ENCODE results near the gene LRRC43. TPM values are rescaled to one million over a fixed set of nuclear protein-coding genes. Genes with fewer than 3 reads are reported as not detected.

LRRC43 gene, protein sequence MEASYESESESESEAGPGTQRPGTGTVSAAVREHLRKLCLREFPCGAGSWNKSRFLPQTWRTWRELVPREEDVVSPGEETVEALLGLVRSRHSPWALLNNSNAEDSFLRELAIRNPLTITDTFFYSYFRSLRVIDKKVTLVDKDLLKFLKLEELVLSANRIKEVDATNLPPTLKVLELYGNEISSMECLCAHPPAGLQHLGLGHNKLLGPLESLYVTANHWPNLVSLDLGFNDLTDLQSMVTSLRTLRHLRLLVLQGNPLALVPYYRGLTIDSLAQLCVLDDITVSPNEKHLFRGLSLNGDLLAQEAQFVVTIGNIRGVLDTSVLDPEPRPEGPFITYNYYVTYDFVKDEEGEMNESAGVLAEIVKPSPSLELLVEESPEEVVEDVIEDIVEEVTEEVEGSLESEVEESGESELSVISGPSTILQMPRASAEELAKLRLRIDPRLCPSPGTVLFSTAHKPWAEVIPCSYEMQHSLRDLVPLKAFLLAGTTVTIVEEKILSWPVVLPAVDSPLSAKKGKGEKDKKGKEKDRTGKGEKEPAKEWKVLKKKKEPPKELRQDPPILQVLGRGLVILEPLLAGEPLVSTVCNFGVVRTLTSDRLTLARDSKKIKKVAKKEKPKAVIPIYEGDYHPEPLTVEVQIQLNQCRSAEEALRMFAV
- not detected for polyA plus RNA-seq (2012; ENCODE audit: missing spikeins)

DNA sequence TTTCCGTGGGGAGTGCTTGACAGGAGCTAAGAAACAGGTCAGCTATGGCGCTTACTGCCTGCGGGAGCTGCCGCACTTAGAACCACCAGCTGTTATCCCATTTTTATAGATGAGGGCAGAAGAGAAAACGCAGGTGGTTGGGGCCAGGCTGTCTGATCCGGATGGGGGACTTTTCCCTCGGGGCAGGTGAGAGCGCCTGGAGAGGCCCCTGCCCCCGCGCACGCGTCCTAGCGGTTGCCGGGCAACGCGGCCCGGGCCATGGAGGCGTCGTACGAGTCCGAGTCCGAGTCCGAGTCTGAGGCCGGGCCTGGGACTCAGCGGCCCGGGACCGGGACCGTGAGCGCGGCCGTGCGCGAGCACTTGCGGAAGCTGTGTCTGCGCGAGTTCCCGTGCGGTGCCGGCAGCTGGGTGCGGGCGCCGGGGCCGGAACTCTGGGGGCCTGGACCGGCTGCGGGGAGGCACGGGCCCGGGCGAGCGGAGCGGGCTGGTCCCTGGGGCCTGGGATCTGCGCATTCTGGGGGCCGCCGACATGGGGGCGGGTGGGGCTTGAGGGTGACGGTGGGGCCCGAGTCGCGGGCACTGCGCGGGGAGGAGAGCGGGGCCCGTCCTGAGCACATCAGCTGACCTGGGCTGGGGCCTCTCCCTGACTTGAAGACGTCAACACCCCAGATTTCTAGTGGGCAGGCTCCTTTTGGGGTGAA lies at the start of gene LRRC43:
TSS of gene LRRC43 (plus strand) at position 237 of the 701 bp plus-strand sequence. CDS start at position 259, 22 bp downstream.
- DNase-seq (ENCODE audit: insufficient read length) (no peak), FAIRE-seq (no peak)
- TF ChIP-seq TAF1 (IDR thresholded peaks at IDR 0.05; ENCODE audit: borderline replicate concordance, low read depth, low read length) (no peak), POLR2A (IDR thresholded peaks at IDR 0.05; ENCODE audit: low read depth, low read length) (no peak), POLR2AphosphoS5 (IDR thresholded peaks at IDR 0.05; ENCODE audit: low read depth, low read length) (no peak)

DNA sequence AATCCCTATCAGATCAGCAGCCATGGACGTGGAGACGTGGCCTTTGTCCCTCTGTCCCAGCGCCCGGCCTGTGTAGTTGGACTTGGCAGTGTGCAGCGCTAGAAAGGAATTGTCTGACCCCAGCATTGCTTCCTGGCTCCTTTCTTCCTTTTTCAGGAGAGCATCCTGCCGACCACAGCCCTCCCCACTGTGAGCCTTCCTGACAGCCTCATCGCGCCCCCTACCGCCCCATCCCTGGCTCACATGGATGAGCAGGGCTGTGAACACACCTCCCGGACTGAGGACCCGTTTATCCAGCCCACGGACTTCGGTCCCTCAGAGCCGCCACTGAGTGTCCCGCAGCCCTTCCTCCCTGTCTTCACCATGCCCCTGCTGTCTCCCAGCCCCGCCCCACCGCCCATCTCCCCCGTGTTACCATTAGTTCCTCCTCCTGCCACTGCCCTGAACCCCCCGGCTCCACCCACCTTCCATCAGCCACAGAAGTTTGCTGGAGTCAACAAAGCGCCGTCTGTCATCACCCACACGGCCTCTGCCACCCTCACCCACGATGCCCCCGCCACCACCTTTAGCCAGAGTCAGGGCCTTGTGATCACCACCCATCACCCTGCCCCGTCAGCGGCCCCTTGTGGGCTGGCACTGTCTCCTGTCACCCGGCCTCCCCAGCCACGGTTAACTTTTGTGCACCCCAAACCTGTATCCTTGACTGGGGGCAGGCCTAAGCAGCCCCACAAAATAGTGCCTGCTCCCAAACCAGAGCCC lies 49.6 kb upstream of the LRRC43 start:
- no peak for FAIRE-seq

DNA sequence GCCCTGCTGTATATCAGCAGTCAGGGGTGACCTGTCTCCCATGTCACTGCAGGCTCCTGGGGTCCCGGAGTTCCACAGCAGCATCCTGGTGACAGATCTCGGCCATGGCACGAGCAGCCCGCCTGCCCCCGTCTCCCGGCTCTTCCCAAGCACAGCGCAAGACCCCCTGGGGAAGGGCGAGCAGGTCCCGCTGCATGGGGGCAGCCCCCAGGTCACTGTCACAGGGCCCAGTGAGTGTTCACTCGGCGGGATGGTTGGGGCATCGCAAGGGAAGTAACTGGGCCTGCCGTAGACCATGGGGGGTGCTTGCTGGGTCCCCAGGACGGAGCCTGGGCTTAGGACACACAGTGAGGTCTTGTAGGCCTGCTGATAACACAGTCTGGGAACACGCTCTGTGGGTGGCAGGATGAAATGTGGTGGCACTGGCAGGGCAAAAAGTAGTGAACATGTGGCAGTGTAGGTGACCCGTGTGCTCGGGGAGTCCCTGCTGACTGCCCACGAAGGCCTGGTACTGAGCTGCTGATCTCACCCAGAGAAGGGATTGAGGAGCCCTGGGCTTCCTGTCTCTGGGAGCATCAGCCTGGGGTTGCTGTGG lies 47.4 kb upstream of the LRRC43 start:
- no peak for TF ChIP-seq TAF1 (IDR thresholded peaks at IDR 0.05; ENCODE audit: borderline replicate concordance, low read depth, low read length)
- no peak for TF ChIP-seq POLR2AphosphoS5 (IDR thresholded peaks at IDR 0.05; ENCODE audit: low read depth, low read length)
- TF ChIP-seq POLR2A (IDR thresholded peaks at IDR 0.05; ENCODE audit: low read depth, low read length), result no peak
- DNase-seq (ENCODE audit: insufficient read length) (no peak), FAIRE-seq (no peak)

More for the DNA sequence above, 49.6 kb upstream of the LRRC43 start:
- DNase-seq (ENCODE audit: insufficient read length), result no peak
- TF ChIP-seq TAF1 (IDR thresholded peaks at IDR 0.05; ENCODE audit: borderline replicate concordance, low read depth, low read length) (no peak), POLR2A (IDR thresholded peaks at IDR 0.05; ENCODE audit: low read depth, low read length) (no peak), POLR2AphosphoS5 (IDR thresholded peaks at IDR 0.05; ENCODE audit: low read depth, low read length) (no peak)

DNA sequence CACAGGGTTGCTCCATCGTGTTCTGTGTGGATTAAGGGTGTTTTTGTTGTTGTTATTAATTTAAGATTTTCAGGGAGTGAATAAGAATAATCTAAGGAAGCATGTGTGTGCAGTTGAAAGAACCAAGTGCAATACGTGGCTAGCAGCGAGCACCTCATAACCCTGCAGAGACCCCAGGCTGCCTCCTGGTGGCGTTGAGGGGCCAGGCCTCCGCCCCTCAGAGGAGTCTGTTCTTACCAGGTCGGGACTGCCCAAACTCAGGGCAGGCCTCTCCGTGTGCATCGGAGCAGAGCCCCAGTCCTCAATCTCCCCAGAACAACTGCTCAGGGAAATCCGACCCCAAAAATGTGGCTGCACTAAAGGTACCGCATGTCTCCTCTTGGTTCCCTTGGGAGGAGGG lies 45.7 kb upstream of the LRRC43 start:
- DNase-seq (ENCODE audit: insufficient read length) (no peak), FAIRE-seq (no peak)
- TF ChIP-seq TAF1 (IDR thresholded peaks at IDR 0.05; ENCODE audit: borderline replicate concordance, low read depth, low read length) (no peak), POLR2AphosphoS5 (IDR thresholded peaks at IDR 0.05; ENCODE audit: low read depth, low read length) (no peak), POLR2A (IDR thresholded peaks at IDR 0.05; ENCODE audit: low read depth, low read length) (no peak)

DNA sequence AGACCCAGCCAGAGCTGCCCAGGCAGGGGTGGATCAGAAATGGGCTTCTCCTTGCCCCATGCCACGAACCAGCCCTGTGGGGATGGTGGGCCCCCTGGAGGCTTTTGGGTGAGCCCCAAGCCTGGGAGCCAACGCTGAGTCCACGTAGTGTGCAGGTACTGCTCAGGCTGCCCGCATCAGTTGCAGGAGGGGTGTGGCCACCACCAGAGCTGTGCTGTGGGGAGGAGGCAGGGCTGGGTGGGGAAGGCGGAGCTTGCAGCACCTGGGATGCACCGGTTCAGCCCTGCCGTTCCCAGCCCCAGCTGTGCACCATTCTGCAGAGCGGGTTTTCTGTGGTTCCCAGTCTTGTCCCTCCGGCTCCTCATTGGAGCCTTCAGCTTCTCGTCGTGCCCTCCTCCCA lies 45.2 kb upstream of the LRRC43 start:
- FAIRE-seq (no peak), DNase-seq (ENCODE audit: insufficient read length) (no peak)
- TF ChIP-seq POLR2A (IDR thresholded peaks at IDR 0.05; ENCODE audit: low read depth, low read length) (no peak), POLR2AphosphoS5 (IDR thresholded peaks at IDR 0.05; ENCODE audit: low read depth, low read length) (no peak), TAF1 (IDR thresholded peaks at IDR 0.05; ENCODE audit: borderline replicate concordance, low read depth, low read length) (no peak)

DNA sequence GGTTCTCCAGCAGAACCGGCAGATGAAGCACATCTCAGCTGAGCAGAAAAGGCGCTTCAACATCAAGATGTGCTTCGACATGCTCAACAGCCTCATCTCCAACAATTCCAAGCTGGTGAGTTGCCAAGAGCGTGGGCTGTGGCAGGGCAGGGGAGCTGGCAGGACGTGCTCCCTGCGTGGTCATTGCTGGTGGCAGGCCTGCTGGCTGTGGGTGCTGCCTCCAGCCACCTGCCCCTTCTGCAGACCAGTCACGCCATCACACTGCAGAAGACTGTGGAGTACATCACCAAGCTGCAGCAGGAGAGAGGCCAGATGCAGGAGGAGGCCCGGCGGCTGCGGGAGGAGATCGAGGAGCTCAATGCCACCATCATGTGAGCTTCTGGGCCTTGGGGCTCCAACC lies 44.7 kb upstream of the LRRC43 start:
- TF ChIP-seq TAF1 (IDR thresholded peaks at IDR 0.05; ENCODE audit: borderline replicate concordance, low read depth, low read length) (no peak), POLR2A (IDR thresholded peaks at IDR 0.05; ENCODE audit: low read depth, low read length) (no peak), POLR2AphosphoS5 (IDR thresholded peaks at IDR 0.05; ENCODE audit: low read depth, low read length) (no peak)
- FAIRE-seq (no peak), DNase-seq (ENCODE audit: insufficient read length) (no peak)

DNA sequence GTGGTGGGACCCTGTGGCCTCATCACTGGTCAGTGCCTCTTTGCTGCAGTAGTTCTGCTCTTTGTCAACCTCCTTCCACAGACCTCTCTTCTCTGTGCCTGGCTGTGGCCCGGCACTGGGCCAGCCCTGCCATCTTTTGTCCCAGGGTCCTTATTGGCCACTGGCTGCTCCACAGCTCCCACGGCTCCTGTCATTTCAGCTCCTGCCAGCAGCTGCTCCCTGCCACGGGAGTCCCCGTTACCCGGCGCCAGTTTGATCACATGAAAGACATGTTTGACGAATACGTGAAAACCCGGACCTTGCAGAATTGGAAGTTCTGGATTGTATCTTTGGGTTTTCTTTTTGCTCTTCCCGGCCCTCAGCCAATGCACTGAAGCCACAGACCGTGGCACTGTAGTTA lies 44.3 kb upstream of the LRRC43 start:
- no peak for FAIRE-seq
- TF ChIP-seq TAF1 (IDR thresholded peaks at IDR 0.05; ENCODE audit: borderline replicate concordance, low read depth, low read length) (no peak), POLR2A (IDR thresholded peaks at IDR 0.05; ENCODE audit: low read depth, low read length) (no peak), POLR2AphosphoS5 (IDR thresholded peaks at IDR 0.05; ENCODE audit: low read depth, low read length) (no peak)
- DNase-seq (ENCODE audit: insufficient read length), result no peak

DNA sequence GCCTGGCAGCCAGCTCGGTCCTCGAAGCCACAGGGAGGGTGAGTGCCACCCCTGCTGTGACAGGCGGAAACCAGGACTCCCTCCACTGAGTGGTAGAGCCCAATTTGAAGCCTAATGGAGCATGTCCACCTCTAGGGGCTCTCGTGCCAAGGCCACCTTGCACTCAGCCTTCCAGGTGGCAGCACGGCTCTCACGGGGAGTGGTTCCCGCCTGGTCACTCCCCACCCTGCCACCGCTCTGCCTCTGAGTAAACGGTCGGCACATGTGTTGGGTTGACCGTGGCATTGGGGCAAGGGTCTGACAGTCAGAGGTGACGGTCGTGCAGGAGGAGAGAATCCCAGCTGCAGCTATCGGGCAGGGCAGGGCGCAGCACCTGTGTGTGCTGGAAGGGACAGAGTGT lies 43.7 kb upstream of the LRRC43 start:
- DNase-seq (ENCODE audit: insufficient read length) (no peak), FAIRE-seq (no peak)
- TF ChIP-seq TAF1 (IDR thresholded peaks at IDR 0.05; ENCODE audit: borderline replicate concordance, low read depth, low read length) (no peak), POLR2AphosphoS5 (IDR thresholded peaks at IDR 0.05; ENCODE audit: low read depth, low read length) (no peak), POLR2A (IDR thresholded peaks at IDR 0.05; ENCODE audit: low read depth, low read length) (no peak)

DNA sequence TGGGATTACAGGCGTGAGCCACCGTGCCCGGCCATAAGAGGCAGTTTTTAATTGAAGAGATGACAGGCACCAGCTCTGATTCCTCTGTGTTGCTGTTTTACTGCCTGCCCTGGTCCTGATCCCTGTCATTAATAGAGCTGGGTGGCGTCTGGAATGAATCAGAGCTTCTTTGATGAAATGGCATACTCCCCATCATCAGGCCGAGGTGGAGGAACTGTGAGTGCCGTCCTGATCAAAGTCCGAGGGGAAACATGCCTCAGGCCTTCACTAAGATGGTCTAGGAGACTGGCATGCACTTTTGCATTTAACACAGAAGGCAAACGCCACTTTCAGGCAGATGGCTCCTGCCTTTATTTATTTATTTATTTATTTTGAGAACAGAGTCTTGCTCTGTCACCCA lies 43.0 kb upstream of the LRRC43 start:
- DNase-seq (ENCODE audit: insufficient read length), result no peak
- no peak for FAIRE-seq
- TF ChIP-seq TAF1 (IDR thresholded peaks at IDR 0.05; ENCODE audit: borderline replicate concordance, low read depth, low read length) (no peak), POLR2A (IDR thresholded peaks at IDR 0.05; ENCODE audit: low read depth, low read length) (no peak), POLR2AphosphoS5 (IDR thresholded peaks at IDR 0.05; ENCODE audit: low read depth, low read length) (no peak)

DNA sequence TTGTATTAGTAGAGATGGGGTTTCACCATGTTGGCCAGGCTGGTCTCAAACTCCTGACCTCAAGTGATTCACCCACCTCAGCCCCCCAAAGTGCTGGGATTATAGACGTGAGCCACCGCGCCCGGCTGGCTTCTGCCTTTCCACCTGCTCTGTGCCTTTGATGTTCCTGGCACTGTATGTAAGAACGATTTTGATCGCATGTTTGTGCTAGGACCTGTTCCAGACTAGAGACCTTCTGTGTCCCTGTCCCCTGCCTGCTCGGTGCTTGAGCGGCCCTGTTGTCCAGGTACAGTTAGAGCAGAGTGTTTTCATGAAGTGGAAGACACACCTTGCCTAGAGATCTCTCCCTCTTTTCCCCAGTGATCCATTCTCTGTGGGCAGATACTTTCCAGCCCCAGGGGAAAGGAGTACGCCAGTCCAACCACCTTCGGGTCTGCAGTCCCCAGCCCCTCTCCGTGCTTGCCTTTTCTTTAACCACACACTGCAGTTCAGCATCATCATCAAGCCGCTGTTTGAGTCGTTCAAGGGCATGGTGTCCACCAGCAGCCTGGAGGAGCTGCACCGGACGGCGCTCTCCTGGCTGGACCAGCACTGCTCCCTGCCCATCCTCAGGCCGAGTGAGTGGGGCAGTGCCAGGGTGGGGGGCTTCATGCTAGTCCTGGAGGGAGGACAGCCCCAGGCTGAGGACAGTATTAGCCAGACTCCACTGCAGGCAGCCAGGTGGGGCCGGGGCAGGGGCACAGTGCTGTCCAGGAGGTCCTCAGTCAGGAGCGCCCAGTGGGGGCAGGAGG lies 42.3 kb upstream of the LRRC43 start:
- DNase-seq (ENCODE audit: insufficient read length) (no peak), FAIRE-seq (no peak)
- TF ChIP-seq TAF1 (IDR thresholded peaks at IDR 0.05; ENCODE audit: borderline replicate concordance, low read depth, low read length) (no peak), POLR2AphosphoS5 (IDR thresholded peaks at IDR 0.05; ENCODE audit: low read depth, low read length) (no peak), POLR2A (IDR thresholded peaks at IDR 0.05; ENCODE audit: low read depth, low read length) (no peak)

Data from GM12892 (cell line).